Inflammatory macrophage treated with lipopolysaccharide for 4 hours (primary cell): ENCODE data around the gene PARK7.
"Not testable (repeated sequence)": the region's sequence is repeated elsewhere in the genome, so short reads cannot be mapped to it uniquely, and the experiment has no call there.

Source experiments
- DNase-seq: peaks from one replicate; pipeline ENCODE4 v3.0.0-alpha.2; 2020

Gene PARK7

DNA sequence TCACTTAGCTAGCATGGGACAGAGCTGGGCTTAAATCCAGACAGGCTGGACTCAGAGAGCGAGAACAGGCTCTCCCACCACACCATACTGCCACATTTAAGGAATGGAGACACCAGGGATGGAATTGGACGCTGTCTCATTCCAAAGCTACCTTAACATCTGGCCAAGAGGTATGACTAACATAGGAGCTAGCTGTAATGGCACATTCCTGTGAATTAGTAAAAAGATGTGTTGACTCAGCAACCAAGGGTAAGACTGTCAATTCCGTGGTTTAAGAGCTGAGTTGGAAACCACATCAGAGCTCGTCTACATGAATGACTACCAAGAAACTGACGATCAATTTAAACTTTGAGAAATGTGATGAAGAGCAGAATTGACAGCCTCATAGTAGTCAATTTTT, 12.6 kb upstream of the PARK7 start:
- DNase-seq = no peak

GRCh38 chr1:7952791-7953190, 8.7 kb upstream of the PARK7 start:
- DNase-seq = not testable (repeated sequence)

- DNase-seq = peak; percentile 96
Observed at GRCh38 chr1:7953850-7954609, 7.5 kb upstream of the PARK7 start.

DNA sequence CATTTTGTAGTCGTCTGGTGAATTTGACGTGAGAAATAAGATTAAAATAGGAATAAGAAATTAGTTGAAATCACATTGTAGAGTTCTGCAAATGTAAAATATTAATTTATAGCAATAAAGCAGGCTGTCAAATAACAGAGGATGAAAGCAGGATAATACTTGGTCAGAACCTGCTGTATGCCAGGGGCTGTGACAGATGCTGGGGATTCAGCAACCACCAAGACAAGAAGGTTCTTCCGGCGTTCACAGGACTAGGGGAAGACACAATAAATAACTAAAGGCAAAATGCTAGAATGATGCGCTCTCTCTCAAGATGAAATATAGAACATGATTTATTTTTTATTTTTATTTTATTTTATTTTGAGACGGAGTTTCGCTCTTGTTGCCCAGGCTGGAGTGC, 6.8 kb upstream of the PARK7 start:
- DNase-seq = no peak

DNA sequence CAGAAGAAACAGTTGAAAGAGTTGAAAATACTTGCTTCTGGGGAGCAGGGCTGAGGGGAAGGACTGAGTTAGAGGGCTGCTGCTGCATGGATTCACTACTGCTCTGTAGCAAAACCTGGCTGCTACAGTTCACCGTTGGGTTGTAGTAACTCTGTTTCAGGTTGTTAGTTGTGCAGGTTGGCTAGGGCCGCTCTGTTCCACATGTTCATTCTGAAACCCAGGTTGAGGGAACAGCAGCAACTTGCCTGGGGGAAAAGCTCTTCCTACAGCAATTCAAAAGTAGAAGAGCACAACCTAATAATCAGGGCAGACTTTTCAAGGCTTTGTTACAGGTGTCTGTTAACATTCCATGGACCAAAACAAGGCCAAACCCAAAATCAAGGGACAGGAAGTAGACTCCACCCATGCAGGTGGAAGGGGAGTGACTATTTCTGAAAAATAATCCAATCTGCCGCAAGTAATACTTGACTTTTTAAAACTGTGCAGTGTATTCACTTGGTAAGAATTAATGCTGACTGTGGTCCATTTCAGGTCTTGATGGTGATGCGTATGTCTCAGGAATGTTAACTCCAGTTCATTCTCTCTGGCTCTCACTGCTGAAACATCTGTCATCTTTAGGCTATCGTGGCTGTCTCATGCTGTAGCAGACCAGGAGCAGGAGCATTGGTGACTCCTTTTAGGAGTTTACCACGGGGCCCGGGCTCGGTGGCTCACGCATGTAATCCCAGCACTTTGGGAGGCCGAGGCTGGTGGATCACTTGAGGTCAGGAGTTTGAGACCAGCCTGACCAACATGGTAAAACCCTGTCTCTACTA, 5.1 kb upstream of the PARK7 start:
- DNase-seq = no peak

GRCh38 chr1:7960165-7960564, 1.3 kb upstream of the PARK7 start:
- DNase-seq = peak; percentile 57

- DNase-seq = no peak
Observed at GRCh38 chr1:7960867-7961215, 670 bp upstream of the PARK7 start.

DNA sequence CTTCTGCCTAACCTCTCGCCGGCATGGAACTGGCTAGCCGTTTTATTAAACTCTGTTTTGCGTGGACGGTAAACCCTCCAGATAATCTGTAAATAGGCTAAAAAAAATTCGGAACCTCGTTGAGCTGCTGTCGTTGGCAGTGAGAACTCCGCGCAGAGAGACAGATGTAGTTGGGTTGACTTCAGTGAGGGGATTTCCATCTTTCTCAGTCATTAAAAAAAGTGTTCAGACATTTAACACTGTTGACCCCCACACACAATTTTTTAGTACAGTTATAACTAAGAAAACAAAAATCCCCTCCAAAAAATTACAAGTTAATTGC, 464 bp downstream of the PARK7 start:
- no peak for DNase-seq

GRCh38 chr1:7962636-7963377, 1.3 kb downstream of the PARK7 start:
- no peak for DNase-seq

- not testable (repeated sequence) for DNase-seq
Observed at GRCh38 chr1:7963378-7963730, 1.8 kb downstream of the PARK7 start.

- DNase-seq = not testable (repeated sequence)
Observed at GRCh38 chr1:7963841-7964240, 2.3 kb downstream of the PARK7 start.

DNA sequence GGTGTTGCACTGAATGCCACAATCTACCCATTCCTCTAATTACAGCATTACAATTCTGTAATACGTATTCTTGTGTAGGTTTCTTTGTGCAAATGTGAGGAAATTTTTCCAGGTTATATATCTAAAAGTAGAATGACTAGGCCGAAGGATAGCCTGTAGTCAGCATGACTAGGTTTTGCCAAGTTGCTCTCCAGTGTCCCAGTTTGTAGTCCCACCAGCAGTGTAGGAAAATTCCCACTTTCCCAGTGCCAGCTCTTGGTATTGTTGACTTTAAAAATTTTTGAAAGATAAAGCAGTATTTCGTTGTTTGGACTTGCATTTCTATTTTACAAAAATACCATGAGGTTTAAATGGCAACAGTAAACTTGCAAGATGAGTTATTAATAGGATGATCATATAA, 3.0 kb downstream of the PARK7 start:
- no peak for DNase-seq

DNA sequence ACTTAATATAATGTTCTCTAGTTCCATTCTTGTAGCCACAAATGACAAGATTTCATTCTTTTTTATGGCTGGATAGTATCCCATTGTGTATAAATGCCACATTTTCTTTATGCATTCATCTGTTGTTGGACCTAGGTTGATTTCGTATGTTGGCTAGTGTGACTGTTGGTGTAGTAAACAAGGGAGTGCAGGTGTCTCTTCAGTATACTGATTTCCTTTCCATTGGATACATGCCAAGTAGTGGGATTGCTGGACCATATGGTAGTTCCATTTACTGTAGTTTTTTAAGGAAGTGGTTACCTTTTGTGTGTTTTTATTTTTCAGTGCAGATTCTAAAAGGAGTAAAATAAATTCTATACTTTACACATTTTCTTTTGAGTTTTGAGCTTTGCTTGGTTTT, 5.7 kb downstream of the PARK7 start:
- DNase-seq = no peak

- DNase-seq = no peak
Observed at GRCh38 chr1:7967651-7968050, 6.1 kb downstream of the PARK7 start.

DNA sequence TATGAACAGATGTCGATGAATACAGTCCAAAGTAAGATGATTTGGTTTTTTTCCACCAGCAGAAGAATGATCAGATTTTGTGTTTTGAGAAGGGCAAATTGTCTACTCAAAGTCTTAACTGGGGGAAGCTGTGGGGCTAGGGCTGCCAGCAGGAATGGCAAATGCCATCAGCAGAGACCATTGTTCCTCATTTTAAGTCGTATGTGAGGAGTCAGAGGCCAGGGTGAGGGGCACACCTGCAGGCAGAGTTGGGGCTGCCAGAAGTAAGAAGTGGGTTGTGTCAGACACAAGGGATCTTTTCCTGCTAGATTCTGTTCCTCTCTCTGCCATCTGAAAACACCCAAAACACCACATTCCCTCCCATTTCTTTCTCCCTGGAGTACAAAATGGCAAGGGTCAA, 8.7 kb downstream of the PARK7 start:
- no peak for DNase-seq

- no peak for DNase-seq
Observed at GRCh38 chr1:7971024-7971423, 9.5 kb downstream of the PARK7 start.

DNA sequence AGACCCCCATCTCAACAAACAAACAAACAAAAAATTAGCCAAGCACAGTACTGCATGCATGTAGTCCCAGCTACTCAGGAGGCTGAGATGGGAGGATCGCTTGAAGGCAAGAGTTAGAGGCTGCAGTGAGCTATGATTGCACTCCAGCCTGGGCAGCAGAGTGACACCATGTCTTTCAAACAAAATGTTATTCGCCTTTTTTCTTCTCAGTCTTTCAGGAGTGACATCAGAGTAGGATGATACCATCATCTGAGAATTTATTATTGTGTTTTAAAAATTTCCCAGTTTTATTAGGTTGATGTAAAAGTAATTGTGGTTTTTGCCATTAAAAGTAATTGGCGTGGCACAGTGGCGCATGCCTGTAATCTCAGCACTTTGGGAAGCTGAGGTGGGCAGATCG, 10.8 kb downstream of the PARK7 start:
- no peak for DNase-seq

- DNase-seq = no peak
Observed at GRCh38 chr1:7973086-7973485, 11.6 kb downstream of the PARK7 start.

GRCh38 chr1:7975212-7975865, 13.8 kb downstream of the PARK7 start:
- peak; percentile 50 for DNase-seq

- DNase-seq = no peak
Observed at GRCh38 chr1:7980984-7981383, 19.5 kb downstream of the PARK7 start.

DNA sequence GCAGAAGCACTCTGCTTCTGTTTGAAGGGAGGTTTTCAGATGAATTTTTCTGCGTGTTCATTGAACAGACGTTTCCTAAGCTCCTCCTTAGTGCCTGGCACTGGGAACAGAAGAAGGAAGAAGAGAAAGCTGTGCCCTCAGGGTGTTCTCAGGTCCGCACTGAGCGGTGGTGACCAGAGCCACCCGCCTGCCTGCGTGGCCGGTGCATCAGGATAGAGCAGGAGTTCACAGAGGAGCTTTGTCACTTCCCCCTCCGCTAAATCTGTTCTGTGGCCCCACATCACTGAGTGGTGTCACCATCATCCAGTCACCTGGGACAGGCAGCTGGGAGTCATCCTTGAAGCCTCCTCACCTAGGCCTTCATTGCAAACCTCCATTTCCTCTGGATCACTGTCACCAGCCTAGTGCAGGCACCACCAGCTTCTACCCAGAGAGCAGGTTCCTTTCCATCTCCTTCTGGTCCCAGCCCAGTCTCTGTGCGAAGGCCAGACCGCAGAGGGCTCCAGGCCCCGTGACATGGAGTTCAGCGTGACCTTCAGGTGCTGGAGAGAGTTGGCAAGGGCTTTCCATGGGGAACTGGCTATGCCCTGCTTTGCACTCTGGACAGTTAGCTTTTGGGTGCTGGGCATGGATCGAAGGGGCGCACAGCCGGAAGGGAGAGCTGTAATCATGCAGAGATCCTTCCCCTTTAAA, 21.7 kb downstream of the PARK7 start:
- no peak for DNase-seq

GRCh38 chr1:7984811-7985210, 23.3 kb downstream of the PARK7 start:
- DNase-seq = no peak
